Heart left ventricle (tissue), 16 donors: ENCODE measurements around the gene IRAK1BP1. TPM values are rescaled to one million over a fixed set of nuclear protein-coding genes. Genes with fewer than 3 reads are reported as not detected.

Experiments used
- ATAC-seq, 4 donors: fragments of 200-7000 bp; cut with Tn5 transposase; one replicate each; pipeline ENCODE4 v1.9.1; 2020 to 2022; ENCODE audit warnings: moderate library complexity in 4 of 4, mild to moderate bottlenecking in 3 of 4, moderate number of reproducible peaks in 1 of 4
- DNase-seq, 5 donors: peaks; one replicate each; pipeline ENCODE4 v3.0.0-alpha.2; 2020
- H3K27ac ChIP-seq, 12 donors: fragments of 200-600 bp; sonication (generic) in 4 of 12; one replicate each; pipeline versions ENCODE4 v1.5.0 to v1.8.0; 2016 to 2022; ENCODE audit warnings: mild to moderate bottlenecking in 2 of 12
- H3K27me3 ChIP-seq, 9 donors: fragments of 200-600 bp; sonication (generic) in 2 of 9; one replicate each; pipeline versions ENCODE4 v1.5.1 to v1.8.0; 2016 to 2022; ENCODE audit warnings: mild to moderate bottlenecking in 3 of 9
- H3K36me3 ChIP-seq, 9 donors: fragments of 200-600 bp; sonication (generic) in 2 of 9; one replicate each; pipeline versions ENCODE4 v1.5.0 to v1.8.0; 2018 to 2022; ENCODE audit warnings: mild to moderate bottlenecking in 2 of 9
- H3K4me1 ChIP-seq, 12 donors: fragments of 200-600 bp; sonication (generic) in 4 of 12; one replicate each; pipeline versions ENCODE4 v1.5.0 to v1.8.0; 2016 to 2022; ENCODE audit warnings: mild to moderate bottlenecking in 3 of 12
- H3K4me3 ChIP-seq, 12 donors: fragments of 200-600 bp; sonication (generic) in 4 of 12; one replicate each; pipeline versions ENCODE4 v1.5.0 to v1.8.0; 2017 to 2022; ENCODE audit warnings: mild to moderate bottlenecking in 9 of 12, moderate library complexity in 4 of 12
- H3K9me3 ChIP-seq, 12 donors: fragments of 200-600 bp; sonication (generic) in 4 of 12; one replicate each; pipeline versions ENCODE4 v1.5.0 to v1.8.0; 2016 to 2022; ENCODE audit warnings: mild to moderate bottlenecking in 1 of 12
- POLR2A ChIP-seq, 2 donors: fragments of 450-650 bp; IDR thresholded peaks; one replicate each; pipeline ENCODE4 v1.6.1; 2017; ENCODE audit warnings: antibody characterized with exemption in 2 of 2, mild to moderate bottlenecking in 2 of 2, moderate library complexity in 2 of 2
- WGBS, 4 donors: extraction: QIAGEN DNeasy Blood & Tissue Kit in 2 of 4; methylation state at CpG; one replicate each; pipeline versions ENCODE4 v1.1.5 to v1.1.7; 2013 to 2018; 5-methylcytosine and 5-hydroxymethylcytosine counted together
- intact Hi-C, 10 donors: fragments of 100-400 bp; cut with DNase I; formaldehyde crosslinking; loops; one replicate each; pipeline versions ENCODE4 v1.11.1 to v1.14.2; 2022
- polyA plus RNA-seq, 2 donors: library from polyadenylated mRNA; stranded (reverse); fragments of 200-250 nt; gene quantifications; one replicate each; pipeline ENCODE4 v1.2.3, GENCODE V29; 2013
- total RNA-seq, 9 donors: library from RNA; depleted of rRNA in 2 of 9; stranded (reverse); fragments of >200 nt in 2 of 9; fragmentation: NEBNext Ultra II Directional in 3 of 9; extraction: Animal tissue kit (Norgen Biotek cat#: 25700) in 3 of 9; gene quantifications; one replicate each; pipeline versions ENCODE4 v1.1.0 to v1.2.4, GENCODE V29; 2016 to 2023
- TF ChIP-seq, protein P1 (sequence below), 12 donors: fragments of 200-600 bp; sonication (generic) in 4 of 12; IDR thresholded peaks; one replicate each; pipeline versions ENCODE4 v1.5.0 to v1.8.0; 2018 to 2022; ENCODE audit warnings: antibody characterized with exemption in 12 of 12, mild to moderate bottlenecking in 5 of 12
- donor health status: ischemic (EF 13 %, LVEDD 7.1; RV severe dilation, severe dysfunction).
- donor health status: healthy with polysubstance abuse.
- donor health status: DM: no; HTN: yes; CAD: no.
- donor health status: DM: no; HTN: no; CAD: no.
- donor health status: ischemic (EF 25% LVEDD 6.9; RV normal size, moderate dysfunction).
- donor health status: ischemic (EF 25% LVEDD 5.7; RV mildly dilated, moderate dysfunction).
- donor health status: healthy.
- donor health status: DM: yes; HTN: yes; CAD: no.
- donor health status: ischemic (EF 35%, LVEDD 5.7; RV mildly dilated, moderate dysfunction).
- donor health status: nonischemic (EF 11% LVEDD 7.7; RV severe dilation, severe dysfunction).
- donor health status: DM: yes; HTN: yes; CAD: no.
- donor health status: PGD.
- donor health status: ischemic (EF 29% LVEDD 5.4; RV normal size, mild dysfunction).
- donor health status: nonischemic (EF 23%, LVEDD 6.1; RV moderate dilation, normal function).

The IRAK1BP1 gene
- total and polyA plus RNA-seq, 11 donors = 1.9 to 5.4 (median 3.2) TPM

DNA sequence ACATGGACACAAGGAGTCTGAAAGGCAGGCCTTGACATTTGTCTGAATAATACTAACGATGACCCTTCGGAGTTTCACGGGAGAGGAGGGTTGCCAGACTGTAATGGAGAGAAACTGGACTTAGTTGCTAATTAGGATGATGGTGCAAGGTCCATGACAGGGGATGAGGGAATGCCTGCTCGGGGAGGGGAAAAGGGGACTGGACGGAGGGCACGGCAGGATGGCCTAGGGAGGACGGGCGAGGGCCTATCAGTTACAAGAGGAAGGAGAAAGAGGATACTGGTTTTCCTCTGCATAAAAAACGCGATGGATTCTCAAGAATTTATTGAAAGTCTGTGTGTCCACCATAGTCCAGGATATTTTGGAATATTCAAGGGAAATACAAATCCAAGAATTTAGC is 42.7 kb downstream of the IRAK1BP1 start:
- ATAC-seq (no peak), DNase-seq (no peak)
- Histone ChIP-seq H3K27ac (peak overlapping the region in 1 of 12 donors; percentile 39), H3K9me3 (no peaks in the 10 kb centered on the region), H3K4me3 (peak overlapping the region in 8 of 12 donors; percentile 53 to 64 (median 60)), H3K27me3 (peaks cover 0 to 11% (median 0%) of the 10 kb centered on the region in 9 donors), H3K36me3 (peaks cover 0 to 7% (median 0%) of the 10 kb centered on the region in 9 donors), H3K4me1 (peaks cover 0 to 12% (median 0%) of the 10 kb centered on the region in 12 donors)
- 84 to 90% (median 86%) methylated on average over 10 of the region's 10 CpGs for WGBS, 4 donors
- intact Hi-C loops = no loop called here
- TF ChIP-seq, protein P1, sequence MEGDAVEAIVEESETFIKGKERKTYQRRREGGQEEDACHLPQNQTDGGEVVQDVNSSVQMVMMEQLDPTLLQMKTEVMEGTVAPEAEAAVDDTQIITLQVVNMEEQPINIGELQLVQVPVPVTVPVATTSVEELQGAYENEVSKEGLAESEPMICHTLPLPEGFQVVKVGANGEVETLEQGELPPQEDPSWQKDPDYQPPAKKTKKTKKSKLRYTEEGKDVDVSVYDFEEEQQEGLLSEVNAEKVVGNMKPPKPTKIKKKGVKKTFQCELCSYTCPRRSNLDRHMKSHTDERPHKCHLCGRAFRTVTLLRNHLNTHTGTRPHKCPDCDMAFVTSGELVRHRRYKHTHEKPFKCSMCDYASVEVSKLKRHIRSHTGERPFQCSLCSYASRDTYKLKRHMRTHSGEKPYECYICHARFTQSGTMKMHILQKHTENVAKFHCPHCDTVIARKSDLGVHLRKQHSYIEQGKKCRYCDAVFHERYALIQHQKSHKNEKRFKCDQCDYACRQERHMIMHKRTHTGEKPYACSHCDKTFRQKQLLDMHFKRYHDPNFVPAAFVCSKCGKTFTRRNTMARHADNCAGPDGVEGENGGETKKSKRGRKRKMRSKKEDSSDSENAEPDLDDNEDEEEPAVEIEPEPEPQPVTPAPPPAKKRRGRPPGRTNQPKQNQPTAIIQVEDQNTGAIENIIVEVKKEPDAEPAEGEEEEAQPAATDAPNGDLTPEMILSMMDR (IDR thresholded peaks at IDR 0.05) = no peak
- TF ChIP-seq POLR2A (IDR thresholded peaks at IDR 0.05) = no peak

DNA sequence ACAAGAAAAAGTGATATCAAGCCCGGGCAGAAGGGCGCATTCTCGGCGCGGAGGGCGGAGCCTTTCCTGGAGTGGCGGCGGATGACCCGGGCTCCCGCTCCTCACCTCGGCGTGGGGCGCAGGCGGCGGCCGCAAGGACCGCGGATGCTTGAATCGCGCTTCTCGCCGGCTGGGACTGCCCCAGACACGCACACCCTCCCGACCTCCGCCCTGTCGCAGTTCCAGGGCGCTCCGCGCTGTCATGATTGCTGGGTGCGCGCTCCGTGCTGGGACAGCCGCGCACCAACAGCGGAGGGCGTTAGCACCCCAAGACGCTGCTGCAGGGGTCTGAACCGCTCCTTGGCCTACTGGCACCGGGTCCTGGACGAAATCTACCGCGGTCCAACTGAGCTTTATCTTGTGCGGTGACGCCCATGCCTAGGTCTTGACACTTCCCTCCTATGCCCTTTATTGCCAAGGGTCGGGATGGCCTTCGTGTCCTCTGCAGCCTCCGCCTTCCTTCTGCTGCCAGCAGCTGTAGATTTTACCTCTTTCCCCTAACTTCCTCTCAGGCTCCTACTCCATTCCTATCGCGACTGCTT is 43.3 kb downstream of the IRAK1BP1 start:
- ATAC-seq (peak in 3 of 4 donors; percentile 64 to 86 (median 73)), DNase-seq (peak in 4 of 5 donors; percentile 23 to 69 (median 42))
- peaks cover 0 to 11% (median 0%) of the 10 kb centered on the region in 9 donors for H3K27me3 ChIP-seq
- TF ChIP-seq, protein P1 (IDR thresholded peaks at IDR 0.05) = no peak
- TF ChIP-seq POLR2A (IDR thresholded peaks at IDR 0.05) = no peak
- 12 to 14% (median 12%) methylated on average over 35 to 49 of the region's 49 CpGs for WGBS, 4 donors
- peaks cover 0 to 4% (median 0%) of the 10 kb centered on the region in 9 donors for H3K36me3 ChIP-seq
- intact Hi-C loops = no loop called here
- H3K4me3 ChIP-seq = peak overlapping the region; percentile 29 to 64 (median 54)
- peak overlapping the region in 1 of 12 donors; percentile 39 for H3K27ac ChIP-seq
- peaks cover 0 to 12% (median 0%) of the 10 kb centered on the region in 12 donors for H3K4me1 ChIP-seq
- H3K9me3 ChIP-seq = no peaks in the 10 kb centered on the region

DNA sequence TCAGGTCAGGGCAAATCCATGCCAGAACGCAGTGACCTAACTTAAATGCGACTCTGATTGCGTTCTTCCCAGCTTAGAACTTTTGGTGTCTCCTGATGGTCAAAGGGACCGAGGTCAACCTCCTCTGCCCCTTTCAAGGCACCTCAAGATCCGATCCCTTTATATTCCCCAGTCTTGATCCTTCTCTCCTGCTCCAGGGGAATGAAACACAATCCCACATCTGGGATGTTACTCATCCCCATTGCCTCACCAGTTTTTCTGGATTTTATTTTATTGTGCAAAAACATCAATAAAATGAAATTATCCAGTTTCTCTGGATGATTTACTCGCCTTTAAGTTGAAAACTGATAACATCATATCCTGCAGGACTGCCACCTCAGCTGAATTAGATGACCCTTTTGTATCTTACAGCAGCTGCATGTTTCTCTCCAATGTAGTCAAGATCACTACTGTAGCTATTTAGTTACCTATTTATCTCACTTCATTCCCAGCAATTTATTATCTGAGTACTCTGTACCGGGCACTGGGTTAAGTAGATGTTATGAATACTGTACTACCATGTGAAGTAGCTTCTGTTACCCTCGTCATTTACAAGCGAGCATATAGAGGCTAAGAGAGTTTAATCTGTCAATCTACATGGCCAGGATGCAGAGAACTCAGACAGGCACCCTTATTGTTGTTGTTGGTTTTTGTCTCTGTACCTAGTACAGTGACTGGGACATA is 44.0 kb downstream of the IRAK1BP1 start:
- TF ChIP-seq POLR2A (IDR thresholded peaks at IDR 0.05) = no peak
- TF ChIP-seq, protein P1 (IDR thresholded peaks at IDR 0.05) = no peak
- DNase-seq (no peak), ATAC-seq (peak in 1 of 4 donors; percentile 13)
- WGBS, 4 donors = 71 to 77% (median 74%) methylated on average over 9 of the region's 9 CpGs
- H3K36me3 ChIP-seq = no peaks in the 10 kb centered on the region
- peaks cover 0 to 11% (median 0%) of the 10 kb centered on the region in 9 donors for H3K27me3 ChIP-seq
- peak overlapping the region in 8 of 12 donors; percentile 44 to 64 (median 56) for H3K4me3 ChIP-seq
- peaks cover 0 to 4% (median 0%) of the 10 kb centered on the region in 12 donors for H3K9me3 ChIP-seq
- H3K27ac ChIP-seq = no peak overlapping the region
- intact Hi-C loops = no loop called here
- peaks cover 0 to 12% (median 0%) of the 10 kb centered on the region in 12 donors for H3K4me1 ChIP-seq

DNA sequence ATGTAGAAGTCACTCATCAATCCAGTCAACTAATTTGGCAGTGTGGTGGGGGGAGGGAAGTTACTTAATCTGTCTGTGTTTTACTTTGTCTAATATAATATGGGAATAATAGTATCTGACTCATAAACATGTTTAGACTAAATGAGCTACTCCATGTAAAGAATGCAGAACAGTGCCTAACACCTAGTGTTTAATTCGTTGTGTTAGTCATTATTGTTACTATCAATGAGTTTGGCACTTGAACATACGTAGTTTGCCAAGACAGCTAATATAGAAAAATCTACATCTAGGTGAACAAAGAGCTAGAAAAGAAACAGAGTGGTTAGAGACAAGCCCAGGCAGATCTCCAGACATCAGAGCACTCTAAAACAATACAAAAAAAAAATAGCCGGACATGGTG is 49.1 kb downstream of the IRAK1BP1 start:
- no peak overlapping the region for H3K4me3 ChIP-seq
- no peak for ATAC-seq

More for the DNA sequence above, 49.1 kb downstream of the IRAK1BP1 start:
- Histone ChIP-seq H3K36me3 (no peaks in the 10 kb centered on the region), H3K4me1 (peaks cover 0 to under 1% (median 0%) of the 10 kb centered on the region in 12 donors), H3K27me3 (peaks cover 0 to 1% (median 0%) of the 10 kb centered on the region in 9 donors), H3K27ac (no peak overlapping the region), H3K9me3 (peaks cover 0 to 46% (median 18%) of the 10 kb centered on the region in 12 donors)
- no peak for TF ChIP-seq POLR2A (IDR thresholded peaks at IDR 0.05)
- TF ChIP-seq, protein P1 (IDR thresholded peaks at IDR 0.05) = no peak
- WGBS, 4 donors = 91 to 96% (median 92%) methylated on average over 3 of the region's 3 CpGs
- intact Hi-C loops = no loop called here
- no peak for DNase-seq
